ENCODE data around the gene IRF9.
"Not testable (repeated sequence)": the region's sequence is repeated elsewhere in the genome, so short reads cannot be mapped to it uniquely, and the experiment has no call there.

The IRF9 gene

DNA sequence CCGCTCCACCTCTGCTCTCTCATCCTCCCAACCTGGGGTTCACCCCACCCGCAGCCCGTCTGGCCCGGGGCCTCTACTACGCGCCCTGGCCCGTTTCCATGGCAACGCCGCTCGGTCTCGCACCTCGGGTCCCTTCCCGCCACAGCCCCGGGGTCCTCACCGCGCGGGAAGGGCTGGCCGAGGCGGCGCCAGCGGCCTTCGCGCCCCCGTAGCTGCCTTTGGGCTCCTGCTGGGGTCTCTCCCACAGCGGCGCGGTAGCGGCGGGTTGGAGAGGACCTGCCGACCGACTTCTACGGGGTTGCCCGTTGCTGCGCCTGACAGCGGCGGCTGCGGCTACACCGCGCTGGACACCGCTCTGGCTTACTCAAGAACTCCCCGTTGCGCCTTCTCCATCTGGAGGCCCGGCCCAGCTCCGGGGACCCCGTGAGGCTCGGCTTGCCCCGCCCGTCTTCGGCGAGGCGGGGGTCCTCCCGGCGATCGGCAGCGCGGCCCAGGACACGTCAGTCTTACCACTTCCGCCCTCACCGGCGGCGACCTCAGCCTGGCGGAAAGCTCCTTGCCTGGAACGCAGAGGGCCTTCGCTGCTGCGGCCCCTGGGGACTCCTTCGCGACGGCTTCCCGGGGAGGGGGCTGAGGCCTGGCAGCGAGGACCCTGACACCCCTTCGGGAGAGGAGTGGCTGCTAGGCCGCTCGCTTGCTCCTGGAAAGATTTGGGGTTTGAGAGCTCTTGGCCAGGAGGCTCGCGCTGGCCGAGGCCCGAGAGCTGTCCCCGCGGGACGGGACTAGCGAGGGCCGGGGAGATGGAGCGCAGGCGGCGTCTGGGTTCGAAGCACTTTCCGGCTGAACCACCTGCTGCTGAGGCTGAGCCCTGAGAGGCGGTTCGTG, 34.4 kb downstream of the IRF9 start, which contains the start of gene TM9SF1:
Gene TM9SF1, minus strand, starts transcription at position 256 of the 885 bp plus-strand sequence. CDS start 422 bp downstream, outside the sequence.
- ATAC-seq: peak; percentile 93 to 97

DNA sequence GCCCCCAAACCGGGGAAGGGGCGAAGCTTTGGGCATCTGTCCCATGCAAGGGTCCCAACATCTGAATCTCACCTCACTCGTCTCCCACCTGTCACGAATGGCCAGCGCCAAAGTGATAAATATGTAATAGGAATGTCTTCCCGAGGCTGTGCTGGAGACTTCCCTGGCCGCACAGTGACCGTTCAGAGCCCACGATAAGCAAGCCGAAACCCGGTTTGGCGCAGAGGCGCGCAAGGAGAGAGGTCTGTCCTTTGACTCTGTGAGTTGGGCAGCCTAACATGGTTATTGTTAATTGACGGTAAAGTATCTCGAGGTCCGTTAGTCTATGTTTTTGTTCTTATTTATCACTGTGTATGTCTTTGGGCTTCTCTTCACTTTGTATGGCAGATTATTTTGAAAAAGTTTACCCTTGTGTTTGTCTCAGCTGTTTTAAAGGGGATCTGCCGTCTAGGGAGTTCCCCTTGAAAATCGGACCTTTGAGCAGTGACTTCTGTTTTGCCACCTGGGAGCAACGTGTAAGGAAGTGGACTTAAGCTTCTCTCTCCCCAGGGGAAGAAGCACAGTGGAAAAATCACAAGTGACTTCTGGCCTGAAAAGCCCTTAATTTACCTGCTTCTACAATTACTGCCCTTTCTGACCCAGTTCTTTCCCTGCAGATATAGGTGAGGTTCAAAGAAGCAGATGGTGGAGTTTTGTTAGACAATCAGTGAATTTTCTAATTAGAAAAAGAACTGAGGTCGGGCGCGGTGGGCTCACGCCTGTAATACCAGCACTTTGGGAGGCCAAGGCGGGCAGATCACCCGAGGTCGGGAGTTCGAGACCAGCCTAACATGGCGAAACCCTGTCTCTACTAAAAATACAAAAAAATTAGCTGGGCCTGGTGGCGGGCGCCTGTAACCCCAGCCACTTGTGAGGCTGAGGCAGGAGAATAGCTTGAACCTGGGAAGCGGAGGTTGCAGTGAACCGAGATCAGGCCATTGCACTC, 35.3 kb downstream of the IRF9 start:
- ATAC-seq: no peak

DNA sequence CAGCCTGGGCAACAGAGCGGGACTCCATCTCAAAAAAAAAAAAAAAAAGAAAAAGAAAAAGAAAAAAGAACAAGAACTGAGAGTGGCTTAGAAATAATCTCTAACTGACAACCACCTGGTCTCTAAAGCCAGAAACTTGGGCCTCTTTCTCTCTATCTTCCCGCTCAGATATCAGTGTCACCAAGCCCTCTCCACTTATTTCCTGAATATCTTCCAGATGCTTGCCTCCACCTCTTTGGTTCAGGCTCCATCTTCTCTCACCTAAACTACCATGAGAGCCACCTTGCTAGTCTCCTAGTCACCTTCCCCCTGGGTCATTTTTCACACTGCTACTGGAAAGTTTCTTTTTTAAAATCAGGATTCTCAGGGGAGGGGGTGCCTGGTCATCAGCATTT, 36.0 kb downstream of the IRF9 start:
- ATAC-seq: no peak

DNA sequence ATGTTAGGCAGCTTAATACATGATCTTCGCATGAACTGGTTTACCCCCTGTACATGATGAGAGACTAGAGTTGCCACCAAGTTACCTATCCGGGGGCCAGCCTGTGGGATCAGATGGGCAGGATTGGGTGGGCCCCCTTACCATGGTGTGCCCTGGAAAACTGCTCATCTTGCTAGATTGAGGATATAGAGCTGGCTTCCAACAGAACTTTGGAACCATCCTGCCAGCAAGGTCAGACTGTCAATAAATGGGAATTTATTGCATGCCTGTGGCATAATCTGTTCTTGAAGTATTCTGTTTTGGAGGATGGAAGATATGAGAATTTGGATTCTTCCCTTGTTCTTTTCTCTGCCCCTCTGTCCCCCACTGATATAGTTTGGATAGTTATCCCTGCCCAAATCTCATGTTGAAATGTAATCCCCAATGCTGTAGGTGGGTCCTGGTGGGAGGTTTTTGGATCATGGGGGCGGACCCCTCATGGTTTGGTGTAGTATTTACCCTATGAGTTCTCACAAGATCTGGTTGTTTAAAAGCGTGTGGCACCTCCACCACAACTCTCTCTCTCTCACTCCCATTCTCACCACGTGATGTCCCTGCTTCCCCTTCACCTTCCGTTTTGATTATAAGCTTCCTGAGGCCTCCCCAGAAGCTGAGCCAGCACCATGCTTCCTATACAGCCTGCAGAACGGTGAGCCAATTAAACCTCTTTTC, 37.9 kb downstream of the IRF9 start:
- ATAC-seq: no peak

DNA sequence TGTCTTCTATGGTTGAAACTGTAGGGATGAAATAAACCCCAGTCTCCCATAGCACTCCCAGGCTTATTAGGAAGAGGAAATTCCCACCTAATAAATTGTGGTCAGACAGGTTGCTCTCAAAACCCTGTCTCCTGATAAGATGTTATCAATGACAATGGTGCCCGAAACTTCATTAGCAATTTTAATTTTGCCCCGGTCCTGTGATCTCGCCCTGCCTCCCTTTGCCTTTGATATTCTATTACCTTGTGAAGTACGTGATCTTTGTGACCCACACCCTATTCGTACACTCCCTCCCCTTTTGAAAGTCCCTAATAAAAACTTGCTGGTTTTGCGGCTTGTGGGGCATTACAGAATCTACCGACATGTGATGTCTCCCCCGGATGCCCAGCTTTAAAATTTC, 41.5 kb downstream of the IRF9 start:
- not testable (repeated sequence) for ATAC-seq

DNA sequence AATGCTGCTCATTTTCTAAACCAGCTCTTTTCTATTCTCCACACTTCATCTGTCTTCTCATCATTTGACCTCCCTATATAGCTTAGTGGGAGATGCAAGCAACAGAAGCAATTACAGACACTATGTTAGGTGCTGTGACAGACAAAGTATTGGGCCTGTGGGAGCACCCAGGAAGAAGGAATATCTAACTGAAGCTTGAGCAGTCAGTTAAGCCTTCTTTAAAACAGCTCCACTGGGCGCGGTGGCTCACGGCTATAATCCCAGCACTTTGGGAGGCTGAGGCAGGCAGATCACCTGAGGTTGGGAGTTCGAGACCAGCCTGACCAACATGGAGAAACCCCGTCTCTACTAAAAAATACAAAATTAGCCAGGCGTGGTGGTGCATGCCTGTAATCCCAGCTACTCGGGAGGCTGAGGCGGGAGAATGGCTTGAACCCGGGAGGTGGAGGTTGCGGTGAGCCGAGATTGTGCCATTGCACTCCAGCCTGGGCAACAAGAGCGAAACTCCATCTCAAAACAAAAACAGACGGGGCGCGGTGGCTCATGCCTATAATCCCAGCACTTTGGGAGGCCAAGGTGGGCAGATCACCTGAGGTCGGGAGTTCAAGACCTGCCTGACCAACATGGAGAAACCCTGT, 42.3 kb downstream of the IRF9 start:
- ATAC-seq: not testable (repeated sequence)

DNA sequence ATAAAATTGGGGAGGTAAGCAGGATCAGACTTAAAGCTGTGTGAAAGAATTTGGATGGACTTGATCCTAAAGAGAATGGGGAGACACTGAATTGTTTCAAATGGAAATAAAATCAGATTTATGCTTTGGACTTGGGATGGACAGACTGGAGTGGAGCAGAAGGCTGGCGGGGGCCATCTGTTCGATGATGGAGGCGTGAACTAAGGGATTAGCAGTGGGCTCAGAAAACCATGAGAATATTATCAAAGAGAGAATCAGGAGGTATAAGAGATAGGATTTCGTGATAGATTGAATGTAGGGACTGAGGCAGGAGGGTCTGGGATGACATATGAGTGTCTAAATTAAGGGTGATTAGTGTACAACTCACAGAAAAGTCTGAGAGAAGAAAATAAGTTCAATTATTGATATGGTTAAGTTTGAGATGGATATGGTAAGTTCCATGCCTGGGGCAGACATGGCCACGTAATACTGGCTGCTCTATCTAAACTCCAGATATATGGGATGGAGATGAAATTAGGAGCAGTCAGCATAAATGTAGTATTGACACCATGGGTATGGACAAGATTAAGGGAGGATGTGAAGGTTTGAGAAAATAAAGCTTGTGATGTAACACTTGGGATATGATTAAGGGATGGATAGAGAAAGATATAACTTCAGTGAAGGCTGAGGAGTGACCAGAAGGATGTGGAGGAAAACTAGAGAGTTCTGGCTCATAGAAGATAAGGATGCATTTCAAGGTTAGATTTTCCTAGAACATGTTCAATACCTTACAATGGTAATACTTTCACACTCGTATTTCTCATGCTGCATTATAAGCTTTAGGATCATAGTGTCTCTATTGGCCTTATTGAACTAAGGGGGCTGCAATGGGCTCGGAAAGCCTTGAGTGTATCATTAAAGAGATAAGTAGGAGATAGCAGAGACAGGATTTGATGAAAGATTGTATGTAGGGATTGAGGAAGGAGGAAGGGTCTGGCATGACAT, 43.4 kb downstream of the IRF9 start:
- ATAC-seq: no peak

DNA sequence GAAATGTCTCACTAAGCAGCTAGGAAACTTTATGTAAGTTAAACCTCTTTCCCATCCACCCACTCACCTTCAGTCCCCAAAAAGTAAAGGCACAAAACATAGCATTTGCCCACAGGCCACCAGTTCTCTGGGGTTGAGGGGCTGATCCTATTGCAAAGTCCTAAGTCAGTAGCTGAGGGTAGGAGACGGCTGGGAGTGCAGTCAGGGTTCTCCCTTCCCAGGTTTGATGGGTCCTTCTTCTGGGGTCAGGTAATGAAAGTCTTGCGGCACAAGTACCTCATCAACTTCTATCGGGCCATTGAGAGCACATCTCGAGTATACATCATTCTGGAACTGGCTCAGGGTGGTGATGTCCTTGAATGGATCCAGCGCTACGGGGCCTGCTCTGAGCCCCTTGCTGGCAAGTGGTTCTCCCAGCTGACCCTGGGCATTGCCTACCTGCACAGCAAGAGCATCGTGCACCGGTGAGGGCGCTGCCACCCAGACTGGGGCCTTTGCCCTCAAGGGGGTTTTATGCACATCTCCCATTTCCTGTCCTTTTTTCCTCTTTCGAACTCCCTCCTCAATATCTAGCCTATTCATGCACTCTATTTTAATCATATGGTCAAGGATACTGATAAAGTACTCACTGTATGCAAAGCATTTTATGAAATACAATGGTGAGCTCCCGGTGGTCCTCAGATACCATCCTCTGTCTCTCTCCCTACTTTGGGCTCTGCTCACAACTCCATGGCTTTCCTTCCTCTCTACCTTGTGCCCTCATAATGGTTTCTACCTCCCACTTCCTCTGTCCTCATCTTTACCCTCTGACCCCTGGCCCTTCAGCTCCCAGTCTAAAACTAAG, 45.4 kb downstream of the IRF9 start:
- no peak for ATAC-seq

DNA sequence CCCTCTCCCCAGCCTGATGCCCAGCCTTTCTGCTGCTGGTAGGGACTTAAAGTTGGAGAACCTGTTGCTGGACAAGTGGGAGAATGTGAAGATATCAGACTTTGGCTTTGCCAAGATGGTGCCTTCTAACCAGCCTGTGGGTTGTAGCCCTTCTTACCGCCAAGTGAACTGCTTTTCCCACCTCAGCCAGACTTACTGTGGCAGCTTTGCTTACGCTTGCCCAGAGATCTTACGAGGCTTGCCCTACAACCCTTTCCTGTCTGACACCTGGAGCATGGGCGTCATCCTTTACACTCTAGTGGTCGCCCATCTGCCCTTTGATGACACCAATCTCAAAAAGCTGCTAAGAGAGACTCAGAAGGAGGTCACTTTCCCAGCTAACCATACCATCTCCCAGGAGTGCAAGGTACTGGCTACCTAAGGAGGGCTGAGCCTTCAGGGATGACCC, 46.1 kb downstream of the IRF9 start:
- ATAC-seq: no peak

DNA sequence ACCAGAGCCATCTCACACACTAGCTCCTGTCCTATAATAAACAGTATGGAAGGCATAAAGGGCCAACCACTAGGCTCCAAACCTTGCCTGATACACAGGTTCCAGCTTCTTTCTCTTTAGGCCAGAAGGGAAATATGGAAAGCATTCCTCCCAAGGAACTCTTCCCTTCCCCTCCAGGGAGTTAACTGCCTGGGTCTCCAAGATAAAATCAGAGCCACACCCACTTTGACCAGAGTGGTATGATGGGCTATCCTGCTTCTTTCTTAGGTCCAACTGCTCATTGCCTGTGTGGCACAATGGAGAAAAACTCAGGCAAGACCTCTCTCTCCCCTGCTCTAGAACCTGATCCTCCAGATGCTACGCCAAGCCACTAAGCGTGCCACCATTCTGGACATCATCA, 46.6 kb downstream of the IRF9 start:
- no peak for ATAC-seq

DNA sequence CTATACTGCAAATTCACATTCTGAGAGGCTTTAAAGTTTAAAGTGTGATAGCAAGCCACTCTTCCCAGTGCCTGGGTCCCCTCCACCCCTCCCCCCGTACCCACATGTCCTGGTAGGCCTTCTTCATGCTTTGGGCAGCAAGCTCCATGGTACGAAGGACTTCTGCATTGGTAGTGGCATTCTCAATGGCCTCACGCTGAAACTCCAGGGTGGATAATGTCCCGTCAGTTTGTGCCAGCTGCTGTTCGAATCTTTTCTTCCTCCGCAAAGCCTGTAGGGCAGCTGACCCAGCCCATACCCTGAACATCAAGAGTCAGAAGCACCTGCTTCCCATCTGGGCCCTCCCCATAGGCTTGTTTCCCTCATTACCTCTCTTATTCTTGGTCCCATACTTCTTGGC, 50.2 kb downstream of the IRF9 start:
- ATAC-seq: no peak

DNA sequence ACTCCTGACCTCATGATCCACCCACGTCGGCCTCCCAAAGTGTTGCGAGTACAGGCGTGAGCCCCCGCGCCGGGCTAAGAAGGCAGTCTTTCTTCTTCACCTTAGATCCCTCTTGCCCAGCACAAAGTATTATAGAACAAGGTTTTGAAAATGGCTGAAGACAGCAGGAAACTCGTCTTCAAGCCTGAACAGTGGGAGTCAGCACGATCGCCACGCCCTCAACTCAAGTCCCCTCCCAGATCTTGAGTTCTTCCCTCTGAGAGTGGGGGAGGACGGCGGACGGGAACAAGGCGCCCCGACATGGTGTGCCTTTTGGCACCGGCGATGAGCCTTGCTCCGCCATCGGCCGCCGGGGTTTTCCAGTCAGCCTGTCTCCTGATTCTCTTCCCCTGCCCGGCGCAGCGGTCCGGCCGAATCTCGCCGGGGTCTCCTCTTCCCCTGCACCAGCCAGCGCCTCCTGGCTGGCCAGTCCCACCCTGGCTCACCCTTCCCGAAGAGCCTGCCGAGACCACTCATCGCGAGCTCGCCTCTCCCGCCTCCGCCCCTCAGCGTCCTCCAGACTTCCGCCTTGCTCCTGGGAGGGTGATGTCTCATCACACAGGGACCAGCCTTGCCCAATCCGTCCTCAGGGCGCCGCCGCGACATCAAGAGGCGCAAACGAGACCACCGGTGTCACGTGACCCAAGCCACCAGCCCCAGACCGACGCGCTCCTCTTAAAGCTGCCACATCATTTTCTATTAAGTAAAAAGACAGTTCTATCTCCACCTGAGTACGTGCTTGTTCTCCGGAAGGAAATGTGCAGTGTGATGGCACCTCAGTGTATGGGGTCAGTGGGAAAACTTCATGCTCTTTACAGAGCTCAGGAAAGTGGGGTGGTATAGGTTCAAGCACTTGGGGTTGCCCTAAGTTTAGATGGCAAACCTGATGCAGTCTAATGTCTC, 52.1 kb downstream of the IRF9 start, which contains the start of gene CHMP4A:
Gene CHMP4A, minus strand, starts transcription at position 565 of the 942 bp plus-strand sequence. Its CDS starts 49 bp downstream, at position 516.
- ATAC-seq: peak; percentile 86

DNA sequence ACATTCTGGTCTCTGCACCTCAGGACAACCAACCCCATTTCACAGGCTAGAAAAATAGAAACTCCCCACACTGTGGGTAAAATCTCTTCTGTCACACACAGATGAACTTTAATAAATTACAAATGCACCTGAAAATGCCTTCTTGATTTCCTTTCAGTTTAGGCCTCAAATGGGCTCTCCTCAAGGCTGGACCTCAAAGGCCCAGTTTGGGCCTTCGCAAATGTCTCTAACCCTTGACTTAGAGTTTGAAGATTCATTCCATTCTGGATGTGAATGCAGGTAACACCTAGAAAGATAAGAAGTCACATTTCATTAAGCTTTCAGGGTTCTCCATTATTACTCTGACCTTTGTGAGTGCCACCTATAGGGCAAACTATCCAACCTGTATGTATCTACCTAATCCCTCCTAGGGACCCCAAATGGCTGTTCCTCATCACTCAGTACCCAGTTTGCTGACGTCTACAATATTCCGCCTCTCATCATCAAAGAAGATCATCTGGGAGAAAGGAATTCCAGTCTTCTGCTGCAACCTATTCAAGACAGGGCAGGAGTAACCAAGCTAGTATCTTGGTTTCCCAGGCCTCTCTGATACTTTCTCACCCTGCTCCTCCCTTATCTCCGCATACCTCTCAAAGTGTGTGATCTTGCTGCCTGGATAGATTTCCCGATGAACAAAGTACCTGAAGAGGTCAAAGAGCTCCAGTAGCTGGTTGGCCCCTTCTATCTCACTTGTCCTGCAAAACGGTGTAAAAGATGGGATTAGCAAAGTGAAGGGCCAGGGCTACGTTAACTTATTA, 53.0 kb downstream of the IRF9 start:
- ATAC-seq: no peak

DNA sequence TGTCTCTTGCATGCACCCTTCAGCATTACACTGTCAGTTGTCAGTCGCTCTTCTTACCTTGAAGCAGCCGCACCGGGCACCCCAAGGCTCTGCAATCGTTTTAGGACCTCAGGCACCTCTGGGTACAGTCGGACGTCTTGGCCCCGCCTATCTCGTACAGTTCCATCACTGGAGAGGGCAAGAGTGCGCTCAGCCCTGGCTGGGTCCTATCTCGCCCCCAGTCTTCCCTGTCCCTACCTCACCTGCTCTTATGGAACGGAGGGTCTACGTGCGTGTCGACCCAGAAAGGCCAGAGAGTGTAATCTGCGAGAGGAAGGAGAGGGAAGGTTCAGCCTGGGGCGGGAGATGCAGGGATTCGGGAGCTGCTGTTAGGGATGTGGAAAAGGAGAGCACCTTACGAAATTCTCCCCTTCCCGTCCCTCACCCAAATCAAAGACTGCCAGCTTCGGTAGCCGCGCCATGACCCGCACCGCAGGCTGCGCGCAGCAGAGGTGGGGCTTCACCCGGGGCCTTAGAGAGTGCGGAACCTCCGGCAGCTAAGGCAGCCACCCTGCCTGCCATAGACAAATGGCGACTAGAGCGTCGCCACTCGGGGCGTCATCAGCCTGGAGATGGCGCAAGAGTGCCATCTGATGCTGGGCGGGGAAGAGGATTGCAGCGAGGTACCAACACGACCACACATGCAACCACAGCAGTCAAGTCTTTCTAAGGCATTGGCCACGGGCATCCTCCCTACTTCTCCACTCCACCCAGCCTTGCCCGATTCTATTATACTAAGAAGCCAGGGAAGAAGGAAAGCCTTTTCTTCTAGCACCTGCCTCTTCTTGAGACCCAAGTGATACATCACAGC, 54.7 kb downstream of the IRF9 start, which contains the start of gene MDP1:
Gene MDP1, minus strand, starts transcription at position 572 of the 850 bp plus-strand sequence. Its CDS starts 111 bp downstream, at position 461.
- ATAC-seq: peak; percentile 67 to 68
